MCF 10A (cell line): ENCODE data around the gene TXNDC11. TPM values are rescaled to one million over a fixed set of nuclear protein-coding genes. Genes with fewer than 3 reads are reported as not detected.

ENCODE experiments used
- BruUV-seq: library from RNA; stranded (reverse); fragments of 400-500 nt; replicated peaks from 2 replicates; lab custom pipeline; 2021; lab: Mats Ljungman, UMichigan
- CTCF ChIA-PET: fragments of 300-600 bp; sonication (Branson Sonifier 250); formaldehyde crosslinking; extraction: SDS; loops from one replicate; lab custom pipeline; 2021; ENCODE audit warnings: antibody characterized with exemption, inconsistent platforms; lab: Yijun Ruan, JAX
- POLR2A ChIA-PET: fragments of 300-600, 350-650 bp; sonication (Branson Sonifier 250); formaldehyde crosslinking; extraction: SDS; loops from one replicate; lab custom pipeline; 2020; ENCODE audit warnings: antibody characterized with exemption, inconsistent platforms; lab: Yijun Ruan, JAX
- DNase-seq: peaks from one replicate; pipeline ENCODE4 v3.0.0-alpha.2; 2018; ENCODE audit not compliant: unreplicated experiment
- H3K27ac Mint-ChIP-seq: one replicate; pipeline ENCODE4 v1.8.0; 2022; ENCODE audit warnings: mild to moderate bottlenecking, low read depth, mixed read lengths; ENCODE audit not compliant: unreplicated experiment
- H3K27me3 Mint-ChIP-seq: one replicate; pipeline ENCODE4 v1.8.0; 2022; ENCODE audit warnings: mixed read lengths; ENCODE audit not compliant: insufficient read depth, unreplicated experiment
- H3K36me3 Mint-ChIP-seq: one replicate; pipeline ENCODE4 v1.8.0; 2022; ENCODE audit warnings: mild to moderate bottlenecking, moderate library complexity, mixed read lengths; ENCODE audit not compliant: insufficient read depth, unreplicated experiment
- H3K4me1 Mint-ChIP-seq: one replicate; pipeline ENCODE4 v1.8.0; 2022; ENCODE audit warnings: mixed read lengths; ENCODE audit not compliant: insufficient read depth, unreplicated experiment
- H3K4me3 Mint-ChIP-seq: one replicate; pipeline ENCODE4 v1.8.0; 2022; ENCODE audit warnings: mild to moderate bottlenecking, moderate library complexity, mixed read lengths; ENCODE audit not compliant: unreplicated experiment
- H3K9me3 Mint-ChIP-seq: one replicate; pipeline ENCODE4 v1.8.0; 2022; ENCODE audit warnings: mixed read lengths; ENCODE audit not compliant: unreplicated experiment
- CTCF ChIP-seq: fragments of 200-600 bp; IDR thresholded peaks from one replicate; pipeline ENCODE4 v1.8.0; 2022; ENCODE audit warnings: antibody characterized with exemption, mild to moderate bottlenecking; ENCODE audit not compliant: unreplicated experiment
- intact Hi-C: fragments of 100-400 bp; cut with micrococcal nuclease; formaldehyde crosslinking; loops from 2 replicates; pipeline ENCODE4 v1.14.1; 2022
- total RNA-seq: library from RNA; stranded (reverse); gene quantifications from 2 replicates; pipeline ENCODE4 v1.2.3, GENCODE V29; 2022

The TXNDC11 gene
- total RNA-seq, 1 experiment from 2014 or later: 38.2 TPM

- Mint-ChIP-seq H3K36me3 (no peaks in the 10 kb centered on the region), H3K4me3 (no peak overlapping the region), H3K27ac (no peak overlapping the region), H3K27me3 (no peaks in the 10 kb centered on the region), H3K9me3 (no peaks in the 10 kb centered on the region), H3K4me1 (peaks cover 17% of the 10 kb centered on the region)
- no peak for TF ChIP-seq CTCF
- BruUV-seq: no TSS peak
- ChIA-PET POLR2A (interaction anchor here (0.8 to 1.6 kb wide), 7 partner anchors 8 to 229 kb away, joined by 3 to 15 read pairs (median 3); no protein-coding TSS in a partner anchor), CTCF (interaction anchor here (0.6 to 1.2 kb wide), 6 partner anchors 24 to 433 kb away, joined by 3 to 6 read pairs (median 4); no protein-coding TSS in a partner anchor)
- intact Hi-C loops: no loop called here
- no peak for DNase-seq
These were observed 106.9 kb downstream of the TXNDC11 start for GRCh38 chr16:11635679-11636171.

GRCh38 chr16:11635113-11635652 is 107.5 kb downstream of the TXNDC11 start:
- Mint-ChIP-seq H3K27me3 (no peaks in the 10 kb centered on the region), H3K4me1 (peaks cover 17% of the 10 kb centered on the region), H3K27ac (no peak overlapping the region), H3K4me3 (no peak overlapping the region), H3K36me3 (no peaks in the 10 kb centered on the region), H3K9me3 (no peaks in the 10 kb centered on the region)
- BruUV-seq: no TSS peak
- no peak for TF ChIP-seq CTCF
- DNase-seq: no peak
- intact Hi-C loops: no loop called here
- CTCF ChIA-PET: interaction anchor here (1.0 kb wide), 1 partner anchor 236 kb away, joined by 5 read pairs; no protein-coding TSS in a partner anchor
- POLR2A ChIA-PET: no interaction called here

- ChIA-PET POLR2A (no interaction called here), CTCF (no interaction called here)
These were observed 108.3 kb downstream of the TXNDC11 start for GRCh38 chr16:11634312-11634711.

GRCh38 chr16:11633113-11633512 is 109.5 kb downstream of the TXNDC11 start:
- no peak overlapping the region for H3K27ac Mint-ChIP-seq
- CTCF ChIA-PET: interaction anchor here (2.9 kb wide), 1 partner anchor 9 kb away, joined by 13 read pairs; no protein-coding TSS in a partner anchor
- H3K36me3 Mint-ChIP-seq: no peaks in the 10 kb centered on the region
- H3K4me1 Mint-ChIP-seq: peaks cover 18% of the 10 kb centered on the region
- no peak for DNase-seq
- POLR2A ChIA-PET: no interaction called here
- intact Hi-C loops: no loop called here
- H3K27me3 Mint-ChIP-seq: no peaks in the 10 kb centered on the region
- no peak for TF ChIP-seq CTCF
- BruUV-seq: no TSS peak
- no peak overlapping the region for H3K4me3 Mint-ChIP-seq
- no peaks in the 10 kb centered on the region for H3K9me3 Mint-ChIP-seq

More at GRCh38 chr16:11634312-11634711, 108.3 kb downstream of the TXNDC11 start:
- no peak for TF ChIP-seq CTCF
- H3K9me3 Mint-ChIP-seq: no peaks in the 10 kb centered on the region
- no TSS peak for BruUV-seq
- intact Hi-C loops: no loop called here
- H3K36me3 Mint-ChIP-seq: no peaks in the 10 kb centered on the region
- H3K4me3 Mint-ChIP-seq: no peak overlapping the region
- peaks cover 15% of the 10 kb centered on the region for H3K4me1 Mint-ChIP-seq
- H3K27me3 Mint-ChIP-seq: no peaks in the 10 kb centered on the region
- no peak overlapping the region for H3K27ac Mint-ChIP-seq
- no peak for DNase-seq
